CD4-positive, alpha-beta T cell treated with Interleukin-12 subunit alpha and Interleukin-12 subunit beta, for 1 hour (primary cell): Measurements from ENCODE around the gene KLHL17.

Source experiments
- DNase-seq: peaks from one replicate; pipeline ENCODE4 v3.0.0-alpha.2; 2020

The KLHL17 gene

GRCh38 chr1:952603-953002 lies 7.8 kb upstream of the KLHL17 start:
- DNase-seq = no peak

GRCh38 chr1:953524-954320 lies 6.7 kb upstream of the KLHL17 start:
- DNase-seq = no peak

- no peak for DNase-seq
Observed at GRCh38 chr1:954927-955326, 5.5 kb upstream of the KLHL17 start.

- no peak for DNase-seq
Observed at GRCh38 chr1:955474-955873, 4.9 kb upstream of the KLHL17 start.

- DNase-seq = no peak
Observed at GRCh38 chr1:956636-957035, 3.7 kb upstream of the KLHL17 start.

GRCh38 chr1:958823-959730 lies 1.3 kb upstream of the KLHL17 start, which contains the start of gene NOC2L:
NOC2L (minus strand) TSS chr1:959256; CDS start chr1:959240, 16 bp downstream.
- DNase-seq = peak; percentile 98

GRCh38 chr1:959731-960362 lies 537 bp upstream of the KLHL17 start:
- no peak for DNase-seq

GRCh38 chr1:961132-961669 lies 817 bp downstream of the KLHL17 start:
- no peak for DNase-seq

GRCh38 chr1:962381-963300 lies 2.3 kb downstream of the KLHL17 start:
- DNase-seq = no peak

GRCh38 chr1:963301-963651 lies 2.9 kb downstream of the KLHL17 start:
- no peak for DNase-seq

GRCh38 chr1:963746-964525 lies 3.6 kb downstream of the KLHL17 start:
- no peak for DNase-seq

- DNase-seq = no peak
Observed at GRCh38 chr1:964691-965525, 4.5 kb downstream of the KLHL17 start.

- DNase-seq = no peak
Observed at GRCh38 chr1:965526-966134, 5.2 kb downstream of the KLHL17 start.

- DNase-seq = peak; percentile 19
Observed at GRCh38 chr1:966135-966703, 5.8 kb downstream of the KLHL17 start, which contains the start of gene PLEKHN1. PLEKHN1 (plus strand) TSS chr1:966482; CDS start chr1:966532, 50 bp downstream.

- DNase-seq = peak; percentile 78
Observed at GRCh38 chr1:966704-967300, 6.4 kb downstream of the KLHL17 start.

GRCh38 chr1:967466-968343 lies 7.3 kb downstream of the KLHL17 start:
- DNase-seq = no peak

GRCh38 chr1:969260-969855 lies 9.0 kb downstream of the KLHL17 start:
- no peak for DNase-seq
